ENCODE data around the gene ACTR8.
A peak's percentile ranks its signal among the peaks of the same experiment; 100 is the strongest.

The ACTR8 gene

GRCh38 chr3:53849916-53850315 is 32.0 kb downstream of the ACTR8 start:
- Histone ChIP-seq H3K9ac (ENCODE audit: low read depth, low read length) (no peak overlapping the region), H3K36me3 (ENCODE audit: insufficient read depth, low read length) (no peaks in the 10 kb centered on the region), H3K9me3 (ENCODE audit: control insufficient read depth, insufficient read depth, low read length) (no peaks in the 10 kb centered on the region), H3K4me1 (ENCODE audit: insufficient read depth, low read length) (peaks cover 5% of the 10 kb centered on the region; the same call in 1 of the 2 replicates)

GRCh38 chr3:53846851-53847155 is 35.1 kb downstream of the ACTR8 start:
- peak overlapping the region; percentile 83; the same call in 1 of the 2 replicates for H3K9ac ChIP-seq (ENCODE audit: low read depth, low read length)
- no peaks in the 10 kb centered on the region for H3K36me3 ChIP-seq (ENCODE audit: insufficient read depth, low read length)
- peaks cover 29% of the 10 kb centered on the region for H3K4me1 ChIP-seq (ENCODE audit: insufficient read depth, low read length)
- H3K9me3 ChIP-seq (ENCODE audit: control insufficient read depth, insufficient read depth, low read length), result no peaks in the 10 kb centered on the region

- no peaks in the 10 kb centered on the region for H3K9me3 ChIP-seq (ENCODE audit: control insufficient read depth, insufficient read depth, low read length)
- H3K36me3 ChIP-seq (ENCODE audit: insufficient read depth, low read length), result no peaks in the 10 kb centered on the region
- peak within 1 kb of the TSS; percentile 83 for H3K9ac ChIP-seq (ENCODE audit: low read depth, low read length)
- H3K4me1 ChIP-seq (ENCODE audit: insufficient read depth, low read length), result peaks cover 29% of the 10 kb centered on the region
Observed at GRCh38 chr3:53846134-53846850, 35.7 kb downstream of the ACTR8 start, which contains the start of the genes CHDH and IL17RB. Gene CHDH, minus strand, starts transcription at chr3:53846419. Its CDS starts 22,411 bp downstream, at chr3:53824008. Gene IL17RB, plus strand, starts transcription at chr3:53846568. Its CDS starts 21 bp downstream, at chr3:53846589.

GRCh38 chr3:53845881-53846133 is 36.1 kb downstream of the ACTR8 start:
- Histone ChIP-seq H3K9ac (ENCODE audit: low read depth, low read length) (peak overlapping the region; percentile 83), H3K9me3 (ENCODE audit: control insufficient read depth, insufficient read depth, low read length) (no peaks in the 10 kb centered on the region), H3K36me3 (ENCODE audit: insufficient read depth, low read length) (no peaks in the 10 kb centered on the region), H3K4me1 (ENCODE audit: insufficient read depth, low read length) (peaks cover 29% of the 10 kb centered on the region)

GRCh38 chr3:53845103-53845880 is 36.7 kb downstream of the ACTR8 start:
- peaks cover 29% of the 10 kb centered on the region for H3K4me1 ChIP-seq (ENCODE audit: insufficient read depth, low read length)
- peak overlapping the region; percentile 83 for H3K9ac ChIP-seq (ENCODE audit: low read depth, low read length)
- no peaks in the 10 kb centered on the region for H3K9me3 ChIP-seq (ENCODE audit: control insufficient read depth, insufficient read depth, low read length)
- no peaks in the 10 kb centered on the region for H3K36me3 ChIP-seq (ENCODE audit: insufficient read depth, low read length)

GRCh38 chr3:53844262-53845102 is 37.5 kb downstream of the ACTR8 start:
- no peaks in the 10 kb centered on the region for H3K9me3 ChIP-seq (ENCODE audit: control insufficient read depth, insufficient read depth, low read length)
- no peaks in the 10 kb centered on the region for H3K36me3 ChIP-seq (ENCODE audit: insufficient read depth, low read length)
- no peak overlapping the region for H3K9ac ChIP-seq (ENCODE audit: low read depth, low read length)
- H3K4me1 ChIP-seq (ENCODE audit: insufficient read depth, low read length), result peaks cover 29% of the 10 kb centered on the region

GRCh38 chr3:53843195-53844177 is 38.5 kb downstream of the ACTR8 start:
- H3K9me3 ChIP-seq (ENCODE audit: control insufficient read depth, insufficient read depth, low read length), result no peaks in the 10 kb centered on the region
- H3K9ac ChIP-seq (ENCODE audit: low read depth, low read length), result no peak overlapping the region
- no peaks in the 10 kb centered on the region; the same call in 1 of the 2 replicates for H3K36me3 ChIP-seq (ENCODE audit: insufficient read depth, low read length)
- H3K4me1 ChIP-seq (ENCODE audit: insufficient read depth, low read length), result peaks cover 29% of the 10 kb centered on the region

GRCh38 chr3:53842436-53843194 is 39.3 kb downstream of the ACTR8 start:
- Histone ChIP-seq H3K36me3 (ENCODE audit: insufficient read depth, low read length) (no peaks in the 10 kb centered on the region; the same call in 1 of the 2 replicates), H3K9ac (ENCODE audit: low read depth, low read length) (no peak overlapping the region), H3K4me1 (ENCODE audit: insufficient read depth, low read length) (peaks cover 29% of the 10 kb centered on the region), H3K9me3 (ENCODE audit: control insufficient read depth, insufficient read depth, low read length) (no peaks in the 10 kb centered on the region)

- Histone ChIP-seq H3K9ac (ENCODE audit: low read depth, low read length) (no peak overlapping the region), H3K4me1 (ENCODE audit: insufficient read depth, low read length) (peaks cover 29% of the 10 kb centered on the region), H3K9me3 (ENCODE audit: control insufficient read depth, insufficient read depth, low read length) (no peaks in the 10 kb centered on the region), H3K36me3 (ENCODE audit: insufficient read depth, low read length) (no peaks in the 10 kb centered on the region; the same call in 1 of the 2 replicates)
Observed at GRCh38 chr3:53841296-53841695, 40.7 kb downstream of the ACTR8 start.

GRCh38 chr3:53837331-53837730 is 44.6 kb downstream of the ACTR8 start:
- Histone ChIP-seq H3K36me3 (ENCODE audit: insufficient read depth, low read length) (no peaks in the 10 kb centered on the region; the same call in 1 of the 2 replicates), H3K4me1 (ENCODE audit: insufficient read depth, low read length) (peaks cover 1% of the 10 kb centered on the region), H3K9ac (ENCODE audit: low read depth, low read length) (no peak overlapping the region), H3K9me3 (ENCODE audit: control insufficient read depth, insufficient read depth, low read length) (no peaks in the 10 kb centered on the region)

- Histone ChIP-seq H3K4me1 (ENCODE audit: insufficient read depth, low read length) (no peaks in the 10 kb centered on the region), H3K36me3 (ENCODE audit: insufficient read depth, low read length) (no peaks in the 10 kb centered on the region; the same call in 1 of the 2 replicates), H3K9ac (ENCODE audit: low read depth, low read length) (no peak overlapping the region), H3K9me3 (ENCODE audit: control insufficient read depth, insufficient read depth, low read length) (no peaks in the 10 kb centered on the region)
Observed at GRCh38 chr3:53836084-53836872, 45.7 kb downstream of the ACTR8 start.

GRCh38 chr3:53835257-53835656 is 46.7 kb downstream of the ACTR8 start:
- Histone ChIP-seq H3K9ac (ENCODE audit: low read depth, low read length) (no peak overlapping the region), H3K9me3 (ENCODE audit: control insufficient read depth, insufficient read depth, low read length) (no peaks in the 10 kb centered on the region), H3K36me3 (ENCODE audit: insufficient read depth, low read length) (no peaks in the 10 kb centered on the region; the same call in 1 of the 2 replicates), H3K4me1 (ENCODE audit: insufficient read depth, low read length) (no peaks in the 10 kb centered on the region)

Measured in ES-I3 (cell line).